Smooth muscle cell (in vitro differentiated cells): ENCODE measurements around the gene UBE2R2. TPM values are rescaled to one million over a fixed set of nuclear protein-coding genes. Genes with fewer than 3 reads are reported as not detected.

ENCODE experiments used
- DNase-seq: peaks from one replicate; lab custom pipeline; 2025; ENCODE audit not compliant: unreplicated experiment; lab: John Stamatoyannopoulos, UW
- H2AFZ ChIP-seq: fragments of 200-600 bp; sonication (generic); 2 replicates; pipeline ENCODE4 v1.6.0; 2016; ENCODE audit warnings: antibody characterized with exemption, low read depth, mild to moderate bottlenecking
- H3F3A ChIP-seq: fragments of 200-600 bp; sonication (generic); 2 replicates; pipeline ENCODE4 v1.6.0; 2017; ENCODE audit warnings: antibody characterized with exemption, low read depth
- H3K27ac ChIP-seq: fragments of 200-600 bp; sonication (generic); 2 replicates; pipeline ENCODE4 v1.5.1; 2016; ENCODE audit warnings: low read depth, mild to moderate bottlenecking
- H3K27me3 ChIP-seq: fragments of 200-600 bp; sonication (generic); 2 replicates; pipeline ENCODE4 v1.6.1; 2016; ENCODE audit warnings: low read depth, mild to moderate bottlenecking
- H3K36me3 ChIP-seq: fragments of 200-600 bp; sonication (generic); 2 replicates; pipeline ENCODE4 v1.5.1; 2016; ENCODE audit warnings: low read depth
- H3K4me1 ChIP-seq: fragments of 200-600 bp; sonication (generic); 2 replicates; pipeline ENCODE4 v1.5.1; 2016; ENCODE audit warnings: low read depth
- H3K4me2 ChIP-seq: fragments of 200-600 bp; sonication (generic); 2 replicates; pipeline ENCODE4 v1.6.0; 2016; ENCODE audit warnings: mild to moderate bottlenecking
- H3K4me3 ChIP-seq: fragments of 200-600 bp; sonication (generic); 2 replicates; pipeline ENCODE4 v1.5.1; 2016; ENCODE audit warnings: mild to moderate bottlenecking
- H3K79me2 ChIP-seq: fragments of 200-600 bp; sonication (generic); 2 replicates; pipeline ENCODE4 v1.6.0; 2016; ENCODE audit warnings: low read depth, mild to moderate bottlenecking
- H3K9ac ChIP-seq: fragments of 200-600 bp; sonication (generic); 2 replicates; pipeline ENCODE4 v1.6.0; 2016; ENCODE audit warnings: low read depth
- H3K9me3 ChIP-seq: fragments of 200-600 bp; sonication (generic); replicated peaks from 2 replicates; pipeline ENCODE4 v1.5.1; 2016; ENCODE audit warnings: low read depth
- H4K20me1 ChIP-seq: fragments of 200-600 bp; sonication (generic); 2 replicates; pipeline ENCODE4 v1.6.0; 2016; ENCODE audit warnings: low read depth
- CTCF ChIP-seq: fragments of 200-600 bp; sonication (generic); IDR thresholded peaks from 2 replicates; pipeline ENCODE4 v1.5.1; 2017; ENCODE audit warnings: borderline replicate concordance, mild to moderate bottlenecking, antibody characterized with exemption; ENCODE audit not compliant: insufficient read depth, poor library complexity, severe bottlenecking
- WGBS: methylation state at CpG from one replicate; pipeline ENCODE4 v1.1.7; 2016; ENCODE audit warnings: low lambda C conversion rate; 5-methylcytosine and 5-hydroxymethylcytosine counted together
- polyA plus RNA-seq: library from polyadenylated mRNA; unstranded; fragments of >200 nt; fragmentation: Nextera tagmentation; extraction: Ambion mirVana; gene quantifications from 2 replicates; pipeline ENCODE4 v1.2.1, GENCODE V29; 2016
- total RNA-seq: library from RNA; depleted of rRNA; stranded (reverse); fragments of >200 nt; gene quantifications from 2 replicates; pipeline ENCODE4 v1.2.3, GENCODE V29; 2014

UBE2R2 gene
- total and polyA plus RNA-seq, 2 experiments from 2014 or later, result 43.2 to 43.5 TPM

GRCh38 chr9:33921967-33922895 is 105.3 kb downstream of the UBE2R2 start:
- Histone ChIP-seq H4K20me1 (peaks cover 26% of the 10 kb centered on the region), H3K9me3 (no peaks in the 10 kb centered on the region), H3K79me2 (no peaks in the 10 kb centered on the region), H3K27me3 (no peaks in the 10 kb centered on the region), H3K4me3 (no peak overlapping the region), H3K4me2 (no peak overlapping the region), H2AFZ (no peak overlapping the region), H3K27ac (no peak overlapping the region), H3F3A (peaks cover 31% of the 10 kb centered on the region), H3K9ac (no peak overlapping the region), H3K4me1 (no peaks in the 10 kb centered on the region), H3K36me3 (peaks cover 9% of the 10 kb centered on the region)
- DNase-seq, result no peak
- WGBS, result 97% methylated on average over 14 of the region's 14 CpGs
- peak; percentile 56 for TF ChIP-seq CTCF

- Histone ChIP-seq H3K4me2 (no peak overlapping the region), H3K79me2 (no peaks in the 10 kb centered on the region), H4K20me1 (peaks cover 21% of the 10 kb centered on the region), H3K4me1 (no peaks in the 10 kb centered on the region), H3F3A (peaks cover 26% of the 10 kb centered on the region), H3K4me3 (no peak overlapping the region), H3K9me3 (no peaks in the 10 kb centered on the region), H3K27ac (no peak overlapping the region), H3K9ac (no peak overlapping the region), H3K36me3 (peaks cover under 1% of the 10 kb centered on the region), H2AFZ (no peak overlapping the region), H3K27me3 (no peaks in the 10 kb centered on the region)
- TF ChIP-seq CTCF, result no peak
- WGBS, result 100% methylated on average over 4 of the region's 4 CpGs
- DNase-seq, result no peak
Measured at GRCh38 chr9:33923079-33923478, 106.1 kb downstream of the UBE2R2 start.

GRCh38 chr9:33923998-33924701 is 107.2 kb downstream of the UBE2R2 start:
- Histone ChIP-seq H3K4me3 (no peak overlapping the region), H3K9ac (no peak overlapping the region), H3K4me2 (no peak overlapping the region), H3K27me3 (no peaks in the 10 kb centered on the region), H2AFZ (no peak overlapping the region), H3F3A (peaks cover 18% of the 10 kb centered on the region), H3K9me3 (no peaks in the 10 kb centered on the region), H3K4me1 (no peaks in the 10 kb centered on the region), H3K36me3 (no peaks in the 10 kb centered on the region), H3K79me2 (peaks cover 1% of the 10 kb centered on the region), H4K20me1 (peaks cover 24% of the 10 kb centered on the region), H3K27ac (no peak overlapping the region)
- TF ChIP-seq CTCF, result no peak
- 98% methylated on average over 14 of the region's 14 CpGs for WGBS
- DNase-seq, result no peak
